NCI-H1436 treated with DMSO at 0.1 percent for 48 hours (cell line): ENCODE results near the gene SGSM1.
"Not testable (repeated sequence)": the region's sequence is repeated elsewhere in the genome, so short reads cannot be mapped to it uniquely, and the experiment has no call there.

Experiments used
- DNase-seq: peaks from one replicate; lab custom pipeline; 2025; lab: John Stamatoyannopoulos, UW

SGSM1 gene

GRCh38 chr22:24905909-24906308, 99.9 kb downstream of the SGSM1 start:
- no peak for DNase-seq

- DNase-seq, result not testable (repeated sequence)
Observed at GRCh38 chr22:24907101-24907500, 101.1 kb downstream of the SGSM1 start.

DNA sequence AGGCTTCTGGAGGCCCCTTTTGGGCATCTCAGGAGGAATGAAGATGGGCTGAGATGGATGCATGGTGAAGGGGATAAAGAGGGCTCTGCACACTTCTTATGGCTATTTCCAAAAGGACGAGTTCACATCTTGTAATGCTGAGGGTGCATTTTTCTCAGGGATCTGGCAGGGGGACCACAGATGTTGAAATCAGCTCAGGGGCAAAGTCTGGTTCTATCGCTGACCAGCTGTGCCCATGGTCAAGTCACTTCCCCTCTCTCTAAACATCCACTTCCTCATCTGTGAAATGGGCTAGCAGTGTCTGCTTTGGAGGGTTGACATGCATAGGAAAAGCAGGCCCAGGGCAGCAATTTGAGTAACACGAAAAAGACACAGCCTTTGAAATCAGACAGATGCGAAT, 114.0 kb downstream of the SGSM1 start:
- no peak for DNase-seq

GRCh38 chr22:24925586-24926427, 119.8 kb downstream of the SGSM1 start:
- DNase-seq, result no peak

- no peak for DNase-seq
Observed at GRCh38 chr22:24926428-24926725, 120.4 kb downstream of the SGSM1 start.

DNA sequence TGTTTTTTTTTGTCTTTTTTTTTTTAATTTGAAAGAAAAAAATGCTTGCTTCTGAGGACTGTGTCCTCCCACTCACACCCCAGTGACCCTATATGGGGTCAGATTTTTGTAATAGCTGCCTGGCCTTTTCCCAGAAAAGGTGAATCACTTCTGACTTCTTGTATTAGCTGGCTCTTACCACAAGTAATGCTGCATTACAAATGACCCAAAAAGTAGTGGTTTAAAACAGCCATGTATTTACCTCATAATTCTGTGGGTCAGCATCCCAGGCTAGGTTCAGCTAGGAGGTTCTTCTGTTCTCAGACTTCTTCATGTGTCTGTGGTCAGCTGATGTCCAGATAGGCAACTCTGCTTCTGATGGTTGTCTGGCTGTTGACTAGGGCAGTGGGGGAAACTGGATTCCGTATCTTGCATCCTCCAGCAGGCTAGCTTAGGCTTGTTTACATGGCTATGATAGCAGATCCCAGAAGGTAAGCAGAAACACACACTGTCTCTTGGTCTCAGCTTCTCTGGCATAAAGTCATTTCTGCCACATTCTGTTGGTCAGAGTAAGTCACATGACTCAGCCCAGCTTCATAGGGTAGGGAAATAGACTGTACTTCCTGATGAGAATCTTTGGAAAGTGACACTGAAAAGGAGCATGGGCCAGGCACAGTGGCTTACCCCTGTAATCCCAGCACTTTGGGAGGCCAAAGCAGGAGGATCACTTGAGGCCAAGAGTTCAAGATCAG, 121.0 kb downstream of the SGSM1 start:
- no peak for DNase-seq

DNA sequence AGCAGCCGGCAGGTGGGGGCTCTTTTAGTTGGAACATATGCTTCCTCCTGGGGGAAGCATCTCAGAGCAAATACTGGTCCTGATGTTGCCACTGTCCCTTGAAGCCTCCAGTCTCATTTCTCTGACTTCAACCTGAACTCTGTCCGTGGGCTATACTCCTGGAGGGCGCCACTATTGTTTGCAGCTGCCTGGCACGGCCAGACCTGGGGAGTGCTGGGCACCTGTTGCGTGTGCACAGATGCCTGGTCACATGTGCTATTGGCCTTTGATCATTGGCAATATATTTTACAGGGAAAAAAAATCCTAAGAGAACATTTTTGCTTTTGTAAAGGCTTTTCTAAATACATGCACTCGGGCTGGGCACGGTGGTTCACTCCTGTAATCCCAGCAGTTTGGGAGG, 122.3 kb downstream of the SGSM1 start:
- no peak for DNase-seq

DNA sequence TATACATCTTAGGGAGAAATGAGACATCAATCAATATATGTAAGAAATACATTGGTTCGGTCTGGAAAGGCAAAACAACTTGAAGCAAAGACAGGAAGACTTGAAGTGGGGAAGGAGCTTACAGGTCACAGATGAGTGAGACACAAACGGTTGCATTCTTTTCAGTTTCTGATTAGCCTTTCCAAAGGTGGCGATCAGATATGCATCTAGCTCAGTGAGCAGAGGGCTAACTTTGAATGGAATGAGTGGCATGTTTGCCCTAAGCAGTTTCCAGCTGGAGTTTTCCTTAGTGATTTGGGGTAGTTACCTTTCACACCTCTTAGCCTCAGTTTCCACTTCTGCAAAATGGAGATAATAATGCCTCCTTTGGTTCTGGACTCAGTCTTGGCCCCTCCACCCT, 124.7 kb downstream of the SGSM1 start:
- no peak for DNase-seq

DNA sequence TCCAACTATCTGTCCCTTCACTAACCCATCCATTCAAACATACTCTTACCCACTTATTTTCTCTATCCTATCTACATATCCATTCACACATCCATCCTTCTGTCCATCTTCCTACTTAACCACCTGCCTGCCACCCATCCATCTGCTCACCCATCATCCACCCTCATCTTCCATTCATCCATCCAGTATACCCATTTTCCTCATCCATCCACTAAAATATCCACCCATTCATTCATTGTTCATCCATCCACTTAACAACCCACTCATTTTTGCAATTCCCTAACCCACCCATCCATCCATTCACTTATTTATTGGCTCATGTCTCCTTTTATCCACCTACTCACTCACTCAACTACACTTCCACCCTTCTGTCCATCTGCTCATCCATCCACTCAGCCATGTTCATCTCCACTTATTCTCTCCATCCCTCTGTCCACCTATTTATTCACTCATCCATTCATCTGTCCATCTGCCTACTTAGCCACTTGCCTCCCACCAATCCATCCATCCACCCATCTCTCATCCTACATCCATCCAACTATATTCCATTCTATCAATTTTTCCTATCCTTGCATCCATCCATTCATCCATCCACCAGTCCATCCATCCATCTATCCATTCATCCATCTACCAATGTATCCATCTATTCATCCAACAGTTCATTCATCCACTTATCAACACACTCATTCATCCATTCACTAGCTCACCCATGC, 129.9 kb downstream of the SGSM1 start:
- DNase-seq, result no peak

- no peak for DNase-seq
Observed at GRCh38 chr22:24937114-24937513, 131.1 kb downstream of the SGSM1 start.

DNA sequence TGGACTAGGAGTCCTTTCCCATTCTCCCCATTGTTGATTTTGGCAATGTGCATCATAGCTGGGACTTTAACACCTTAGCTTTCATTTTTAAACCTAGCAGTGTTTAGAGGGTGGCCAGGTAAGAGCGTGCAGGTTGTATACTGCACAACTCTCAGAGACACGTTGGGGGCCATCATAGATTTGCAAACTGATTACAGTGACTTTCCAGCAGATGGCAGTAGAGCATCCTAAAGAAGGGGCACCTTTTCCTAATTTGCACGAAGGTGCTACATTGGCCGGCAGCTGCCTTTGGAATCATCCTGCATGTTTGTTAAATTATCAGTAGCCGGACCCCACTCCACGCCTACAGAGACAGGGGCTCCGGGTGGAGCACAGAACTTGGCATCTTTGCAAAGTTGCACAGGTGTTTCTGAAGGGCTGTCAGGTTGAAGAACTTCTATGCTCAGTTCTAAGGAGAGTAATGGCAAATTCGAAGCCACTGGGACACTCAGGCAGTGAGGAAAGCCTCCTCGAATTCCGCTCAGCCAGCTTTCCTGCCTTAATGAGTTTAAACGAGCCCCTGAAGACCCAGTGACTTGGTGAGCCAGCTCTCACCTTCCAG, 132.8 kb downstream of the SGSM1 start:
- no peak for DNase-seq

GRCh38 chr22:24942301-24942700, 136.3 kb downstream of the SGSM1 start:
- DNase-seq, result no peak

- DNase-seq, result no peak
Observed at GRCh38 chr22:24944217-24944937, 138.4 kb downstream of the SGSM1 start.

GRCh38 chr22:24945430-24945829, 139.4 kb downstream of the SGSM1 start:
- DNase-seq, result no peak

DNA sequence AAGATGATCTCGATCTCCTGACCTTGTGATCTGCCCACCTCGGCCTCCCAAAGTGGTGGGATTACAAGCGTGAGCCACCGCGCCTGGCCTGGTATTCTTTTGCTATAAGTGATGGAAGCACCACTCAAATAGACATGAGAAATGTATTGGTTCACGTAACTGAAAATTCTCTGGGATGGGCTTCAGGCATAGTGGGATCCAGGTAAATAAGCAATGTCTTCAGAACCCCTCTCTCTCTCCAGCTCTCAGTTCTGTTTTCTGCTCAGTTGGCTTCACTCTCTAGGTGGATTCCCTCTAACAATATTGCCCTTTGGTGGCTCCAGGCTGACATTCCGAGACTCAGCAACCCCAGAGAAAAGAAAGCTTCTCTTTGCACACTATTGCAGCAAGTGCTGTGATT, 141.4 kb downstream of the SGSM1 start:
- no peak for DNase-seq

GRCh38 chr22:24947881-24948280, 141.9 kb downstream of the SGSM1 start:
- DNase-seq, result no peak

DNA sequence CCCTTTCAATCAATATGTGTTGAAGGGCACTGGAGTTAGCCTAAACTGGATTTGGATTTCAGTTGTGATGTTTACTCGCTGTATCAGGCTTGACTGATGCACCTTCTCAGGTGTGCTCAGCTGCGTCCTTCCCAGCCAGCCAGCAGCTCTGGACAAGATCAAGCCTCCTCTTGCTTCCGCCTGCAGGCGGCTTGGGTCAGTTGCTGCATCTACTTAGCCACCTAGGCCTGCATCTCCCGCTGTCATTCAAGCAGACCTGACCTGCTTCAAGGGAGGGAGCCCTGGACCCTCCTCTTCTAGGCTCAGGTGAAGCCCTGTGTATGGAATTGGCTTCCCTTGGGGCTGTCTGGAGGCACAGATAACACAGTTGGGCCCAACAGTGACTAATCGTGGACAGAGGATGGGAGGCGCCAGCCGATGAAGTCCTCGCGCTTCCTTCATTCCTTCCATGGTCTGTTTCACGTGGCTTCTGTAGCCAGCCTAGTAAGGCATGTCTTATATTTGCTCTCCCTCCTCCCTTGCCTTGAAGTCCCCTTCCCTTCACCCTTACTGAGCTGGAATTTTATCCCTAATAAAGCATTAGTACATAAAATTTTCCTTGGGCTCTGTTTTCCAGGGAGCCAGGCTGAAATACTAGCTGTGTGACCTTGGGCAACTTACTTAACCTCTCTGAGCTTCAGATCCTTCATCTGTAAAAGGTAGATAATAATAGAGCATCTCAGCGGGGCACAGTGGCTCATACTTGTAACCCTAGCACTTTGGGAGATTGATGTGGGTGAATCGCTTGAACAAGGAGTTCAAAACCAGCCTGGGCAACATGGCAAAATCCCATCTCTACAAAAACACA, 142.6 kb downstream of the SGSM1 start:
- no peak for DNase-seq

- no peak for DNase-seq
Observed at GRCh38 chr22:24950272-24950902, 144.4 kb downstream of the SGSM1 start.

DNA sequence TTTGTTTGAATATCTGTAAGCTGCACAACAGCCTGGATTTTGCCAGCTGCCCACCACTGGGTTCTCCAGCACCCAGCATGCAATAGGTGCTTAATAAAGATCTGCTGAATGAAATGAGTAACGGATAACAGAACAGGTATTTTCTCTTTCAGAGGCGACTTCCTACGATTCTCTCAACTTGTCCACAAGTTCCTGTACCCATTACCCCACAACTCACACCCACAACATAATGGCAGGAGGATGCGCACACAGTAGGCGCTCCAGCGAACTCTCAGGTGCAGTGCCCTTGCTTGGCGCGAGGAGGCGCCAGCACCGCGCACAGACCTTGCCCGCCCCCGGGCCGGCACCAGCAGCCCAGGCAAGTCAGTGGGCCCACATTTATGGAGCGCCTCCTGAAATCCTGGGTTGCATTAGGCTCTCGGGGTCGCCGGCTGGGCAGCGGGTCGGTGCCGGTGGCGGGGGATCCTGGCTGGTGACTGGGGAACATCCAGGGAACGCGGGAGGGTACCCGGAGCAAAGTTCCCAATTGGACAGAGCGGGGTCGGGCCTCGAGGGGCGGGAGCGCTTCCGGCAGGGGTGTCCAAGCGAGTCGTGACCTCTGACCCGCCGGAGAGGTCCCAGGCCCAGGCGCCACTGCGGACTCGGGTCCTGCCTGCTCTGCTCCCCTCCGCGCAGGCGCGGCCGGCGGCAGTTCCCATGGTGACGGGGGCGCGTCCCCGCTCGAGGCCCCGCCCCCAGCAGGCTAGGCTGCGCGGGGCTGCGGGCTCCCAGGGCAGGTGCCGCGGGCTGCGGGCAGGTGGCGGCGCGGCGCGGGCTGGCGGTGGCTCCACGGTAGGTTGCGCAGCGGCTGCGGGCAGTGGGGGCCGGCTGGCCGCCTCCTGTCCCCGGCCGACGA, 146.2 kb downstream of the SGSM1 start, which contains the start of gene KIAA1671:
KIAA1671 (plus strand) TSS at position 775 of the 895 bp plus-strand sequence. CDS start 75,284 bp downstream, outside the sequence.
- no peak for DNase-seq
